Measurements from ENCODE around the gene RNF157.

The RNF157 gene

GRCh38 chr17:76272541-76273444, 32.5 kb upstream of the RNF157 start:
- no peak overlapping the region for H3K27ac ChIP-seq

GRCh38 chr17:76271669-76272540, 31.6 kb upstream of the RNF157 start:
- H3K27ac ChIP-seq, result no peak overlapping the region
- TF ChIP-seq ZFX (IDR thresholded peaks at IDR 0.05) (no peak), CTCF (conservative IDR thresholded peaks at IDR 0.05) (no peak)

More at GRCh38 chr17:76272541-76273444, 32.5 kb upstream of the RNF157 start:
- no peak for TF ChIP-seq ZFX (IDR thresholded peaks at IDR 0.05)
- TF ChIP-seq CTCF (conservative IDR thresholded peaks at IDR 0.05), result no peak

- no peak overlapping the region for H3K27ac ChIP-seq
These were observed 30.7 kb upstream of the RNF157 start for GRCh38 chr17:76270770-76271668.

GRCh38 chr17:76270127-76270592, 29.9 kb upstream of the RNF157 start:
- TF ChIP-seq ZFX (IDR thresholded peaks at IDR 0.05) (no peak), CTCF (conservative IDR thresholded peaks at IDR 0.05) (no peak)
- H3K27ac ChIP-seq, result no peak overlapping the region

More at GRCh38 chr17:76270770-76271668, 30.7 kb upstream of the RNF157 start:
- TF ChIP-seq CTCF (conservative IDR thresholded peaks at IDR 0.05) (no peak), ZFX (IDR thresholded peaks at IDR 0.05) (no peak)

- no peak overlapping the region for H3K27ac ChIP-seq
- no peak for TF ChIP-seq CTCF (conservative IDR thresholded peaks at IDR 0.05)
- TF ChIP-seq ZFX (IDR thresholded peaks at IDR 0.05), result no peak
These were observed 29.0 kb upstream of the RNF157 start for GRCh38 chr17:76268991-76269981.
